Tibial nerve (tissue), 4 donors: ENCODE results near the gene GOLGA6L25.
"Not testable (repeated sequence)": the region's sequence is repeated elsewhere in the genome, so short reads cannot be mapped to it uniquely, and the experiment has no call there.

ENCODE experiments used
- EP300 ChIP-seq, 2 donors: sonication (generic); formaldehyde crosslinking; IDR thresholded peaks; one replicate each; pipeline ENCODE4 v1.6.1; 2017; ENCODE audit warnings: antibody characterized with exemption in 2 of 2, mild to moderate bottlenecking in 1 of 2
- POLR2A ChIP-seq, 2 donors: fragments of 450-650 bp; IDR thresholded peaks; one replicate each; pipeline ENCODE4 v1.6.1; 2017; ENCODE audit warnings: antibody characterized with exemption in 2 of 2, mild to moderate bottlenecking in 2 of 2, moderate library complexity in 2 of 2
- TF ChIP-seq, protein P1 (sequence below), 5 experiments: fragments of 200-600 bp in 3 of 5; fragments of 450-650 bp in 2 of 5; sonication (generic) in 3 of 5; IDR thresholded peaks; one replicate each; pipeline ENCODE4 v1.5.1; 2016 to 2019; ENCODE audit warnings: antibody characterized with exemption in 5 of 5, mild to moderate bottlenecking in 3 of 5, moderate library complexity in 2 of 5

DNA sequence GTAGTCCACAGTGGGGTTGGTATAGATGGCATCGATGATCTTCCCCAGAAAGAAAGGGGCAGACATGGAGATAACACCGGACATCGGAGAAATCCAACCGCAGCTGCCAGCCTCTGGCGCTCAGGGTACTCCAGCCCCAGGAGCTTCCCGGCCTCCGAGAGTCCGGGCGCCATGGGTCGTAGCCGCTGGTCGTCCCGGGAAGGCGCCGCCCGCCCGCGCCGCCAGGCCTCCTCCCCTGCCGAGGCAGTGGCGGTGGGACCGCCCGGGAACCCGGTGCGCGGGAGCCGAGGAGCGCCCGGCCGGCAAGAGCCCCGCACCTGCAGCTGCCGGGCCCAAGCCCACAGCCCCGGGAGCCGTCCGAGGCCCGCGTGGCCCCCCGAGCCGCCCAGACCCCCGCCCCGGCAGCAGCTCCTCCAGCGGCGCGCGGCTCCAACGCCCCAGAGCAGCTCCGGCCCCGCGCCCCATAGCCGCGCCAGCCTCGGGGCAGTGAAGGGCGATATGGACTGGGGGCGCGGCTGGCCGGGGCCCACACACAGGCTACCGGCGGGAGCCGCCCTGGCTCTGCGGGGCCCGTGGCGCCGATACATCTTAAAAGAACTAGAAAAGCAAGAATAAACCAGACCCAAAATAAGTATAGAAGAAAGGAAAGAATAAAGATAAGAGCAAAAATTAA, 45.0 kb upstream of the GOLGA6L25 start:
- TF ChIP-seq, protein P1, sequence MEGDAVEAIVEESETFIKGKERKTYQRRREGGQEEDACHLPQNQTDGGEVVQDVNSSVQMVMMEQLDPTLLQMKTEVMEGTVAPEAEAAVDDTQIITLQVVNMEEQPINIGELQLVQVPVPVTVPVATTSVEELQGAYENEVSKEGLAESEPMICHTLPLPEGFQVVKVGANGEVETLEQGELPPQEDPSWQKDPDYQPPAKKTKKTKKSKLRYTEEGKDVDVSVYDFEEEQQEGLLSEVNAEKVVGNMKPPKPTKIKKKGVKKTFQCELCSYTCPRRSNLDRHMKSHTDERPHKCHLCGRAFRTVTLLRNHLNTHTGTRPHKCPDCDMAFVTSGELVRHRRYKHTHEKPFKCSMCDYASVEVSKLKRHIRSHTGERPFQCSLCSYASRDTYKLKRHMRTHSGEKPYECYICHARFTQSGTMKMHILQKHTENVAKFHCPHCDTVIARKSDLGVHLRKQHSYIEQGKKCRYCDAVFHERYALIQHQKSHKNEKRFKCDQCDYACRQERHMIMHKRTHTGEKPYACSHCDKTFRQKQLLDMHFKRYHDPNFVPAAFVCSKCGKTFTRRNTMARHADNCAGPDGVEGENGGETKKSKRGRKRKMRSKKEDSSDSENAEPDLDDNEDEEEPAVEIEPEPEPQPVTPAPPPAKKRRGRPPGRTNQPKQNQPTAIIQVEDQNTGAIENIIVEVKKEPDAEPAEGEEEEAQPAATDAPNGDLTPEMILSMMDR (IDR thresholded peaks at IDR 0.05) = not testable (repeated sequence)
- TF ChIP-seq POLR2A, EP300 (IDR thresholded peaks at IDR 0.05): not testable (repeated sequence)
